GM15510 (cell line): ENCODE results near the gene OMA1.

ENCODE experiments used
- POLR2A ChIP-seq: IDR thresholded peaks from 3 replicates; pipeline ENCODE4 v1.6.1; 2011; ENCODE audit warnings: borderline replicate concordance; ENCODE audit not compliant: insufficient read length; ENCODE audit errors: extremely low read depth

The OMA1 gene

GRCh38 chr1:58459911-58460310 is 86.6 kb downstream of the OMA1 start:
- TF ChIP-seq POLR2A, result no peak

GRCh38 chr1:58457023-58457635 is 89.4 kb downstream of the OMA1 start:
- no peak for TF ChIP-seq POLR2A

GRCh38 chr1:58456470-58456869 is 90.1 kb downstream of the OMA1 start:
- TF ChIP-seq POLR2A, result no peak

- TF ChIP-seq POLR2A, result no peak
Measured at GRCh38 chr1:58454807-58455206, 91.7 kb downstream of the OMA1 start.

GRCh38 chr1:58454385-58454784 is 92.1 kb downstream of the OMA1 start:
- TF ChIP-seq POLR2A, result no peak

- TF ChIP-seq POLR2A, result no peak
Measured at GRCh38 chr1:58451560-58452191, 94.8 kb downstream of the OMA1 start.

- no peak for TF ChIP-seq POLR2A
Measured at GRCh38 chr1:58447886-58448285, 98.6 kb downstream of the OMA1 start.

GRCh38 chr1:58447042-58447441 is 99.5 kb downstream of the OMA1 start:
- TF ChIP-seq POLR2A, result no peak

- no peak for TF ChIP-seq POLR2A
Measured at GRCh38 chr1:58446368-58446767, 100.2 kb downstream of the OMA1 start.

GRCh38 chr1:58443986-58444868 is 102.3 kb downstream of the OMA1 start:
- TF ChIP-seq POLR2A, result no peak

- no peak for TF ChIP-seq POLR2A
Measured at GRCh38 chr1:58442114-58442513, 104.4 kb downstream of the OMA1 start.

GRCh38 chr1:58441699-58442098 is 104.8 kb downstream of the OMA1 start:
- TF ChIP-seq POLR2A, result no peak

GRCh38 chr1:58440696-58441095 is 105.8 kb downstream of the OMA1 start:
- TF ChIP-seq POLR2A, result no peak

- no peak for TF ChIP-seq POLR2A
Measured at GRCh38 chr1:58439946-58440345, 106.6 kb downstream of the OMA1 start.

GRCh38 chr1:58438468-58438867 is 108.1 kb downstream of the OMA1 start:
- TF ChIP-seq POLR2A, result no peak

- no peak for TF ChIP-seq POLR2A
Measured at GRCh38 chr1:58437623-58438022, 108.9 kb downstream of the OMA1 start.

GRCh38 chr1:58436615-58437297 is 109.8 kb downstream of the OMA1 start:
- no peak for TF ChIP-seq POLR2A
